ENCODE data around the gene ESRRG.

DNA sequence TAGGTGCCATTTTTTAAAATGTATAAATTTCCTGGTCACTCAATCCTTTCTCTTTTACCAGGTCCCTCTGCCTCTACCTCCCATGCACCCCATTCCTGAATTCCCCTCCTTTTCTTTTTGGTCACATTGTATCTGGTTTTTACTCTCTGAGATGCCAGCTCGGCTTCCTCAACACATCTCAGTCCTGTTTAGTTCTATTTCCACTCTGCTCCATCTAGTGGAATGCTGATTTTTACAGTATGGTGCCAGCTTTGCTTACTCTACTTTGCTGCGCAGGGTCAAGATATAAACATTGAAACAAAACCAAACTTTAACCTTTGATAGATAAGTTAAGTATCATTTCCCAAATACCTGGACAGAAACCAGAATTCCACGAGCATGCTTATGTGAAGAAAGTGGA, 96.0 kb downstream of the ESRRG start:
- TF ChIP-seq, protein P1, sequence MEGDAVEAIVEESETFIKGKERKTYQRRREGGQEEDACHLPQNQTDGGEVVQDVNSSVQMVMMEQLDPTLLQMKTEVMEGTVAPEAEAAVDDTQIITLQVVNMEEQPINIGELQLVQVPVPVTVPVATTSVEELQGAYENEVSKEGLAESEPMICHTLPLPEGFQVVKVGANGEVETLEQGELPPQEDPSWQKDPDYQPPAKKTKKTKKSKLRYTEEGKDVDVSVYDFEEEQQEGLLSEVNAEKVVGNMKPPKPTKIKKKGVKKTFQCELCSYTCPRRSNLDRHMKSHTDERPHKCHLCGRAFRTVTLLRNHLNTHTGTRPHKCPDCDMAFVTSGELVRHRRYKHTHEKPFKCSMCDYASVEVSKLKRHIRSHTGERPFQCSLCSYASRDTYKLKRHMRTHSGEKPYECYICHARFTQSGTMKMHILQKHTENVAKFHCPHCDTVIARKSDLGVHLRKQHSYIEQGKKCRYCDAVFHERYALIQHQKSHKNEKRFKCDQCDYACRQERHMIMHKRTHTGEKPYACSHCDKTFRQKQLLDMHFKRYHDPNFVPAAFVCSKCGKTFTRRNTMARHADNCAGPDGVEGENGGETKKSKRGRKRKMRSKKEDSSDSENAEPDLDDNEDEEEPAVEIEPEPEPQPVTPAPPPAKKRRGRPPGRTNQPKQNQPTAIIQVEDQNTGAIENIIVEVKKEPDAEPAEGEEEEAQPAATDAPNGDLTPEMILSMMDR (IDR thresholded peaks at IDR 0.05; ENCODE audit: low read length), result no peak
- no peak for TF ChIP-seq EZH2 (IDR thresholded peaks at IDR 0.05; ENCODE audit: borderline replicate concordance, low read length)

All from OCI-LY1 (cell line).